HepG2 (cell line): ENCODE data around the gene TFEB. TPM values are rescaled to one million over a fixed set of nuclear protein-coding genes. Genes with fewer than 3 reads are reported as not detected.

ENCODE experiments used
- BORCS8-MEF2B ChIP-seq: sonication (generic); formaldehyde crosslinking; IDR thresholded peaks from 2 replicates; pipeline ENCODE4 v1.8.0; 2022; ENCODE audit warnings: mild to moderate bottlenecking, missing genetic modification reagents
- EEA1 ChIP-seq: sonication (generic); formaldehyde crosslinking; IDR thresholded peaks from 2 replicates; pipeline ENCODE4 v1.5.1; 2020; ENCODE audit warnings: mild to moderate bottlenecking, missing genetic modification reagents, borderline replicate concordance
- FOXA1 ChIP-seq, 2 experiments: fragments of 450-650 bp in 1 of 2; sonication (generic) in 1 of 2; formaldehyde crosslinking in 1 of 2; IDR thresholded peaks; 2 replicates each; pipeline versions ENCODE4 v1.4.0 to v1.6.1; 2016 to 2020; ENCODE audit warnings: missing genetic modification reagents in 1 of 2
- FOXJ3 ChIP-seq: sonication (generic); formaldehyde crosslinking; IDR thresholded peaks from 2 replicates; pipeline ENCODE4 v1.4.0; 2020; ENCODE audit warnings: missing genetic modification reagents, mild to moderate bottlenecking, borderline replicate concordance
- HMGA1 ChIP-seq: sonication (generic); formaldehyde crosslinking; conservative IDR thresholded peaks from 2 replicates; pipeline ENCODE4 v1.4.0; 2020; ENCODE audit warnings: missing genetic modification reagents
- NCOA5 ChIP-seq: sonication (generic); formaldehyde crosslinking; IDR thresholded peaks from 2 replicates; pipeline ENCODE4 v1.4.0; 2020; ENCODE audit warnings: missing genetic modification reagents
- REXO4 ChIP-seq: sonication (generic); formaldehyde crosslinking; IDR thresholded peaks from 2 replicates; pipeline ENCODE4 v1.8.0; 2022; ENCODE audit warnings: missing genetic modification reagents, mild to moderate bottlenecking, borderline replicate concordance
- TGIF2 ChIP-seq: IDR thresholded peaks from 2 replicates; pipeline ENCODE4 v1.6.1; 2016; ENCODE audit warnings: control low read depth, missing compliant biosample characterization
- ZFP62 ChIP-seq: sonication (generic); formaldehyde crosslinking; IDR thresholded peaks from 2 replicates; pipeline ENCODE4 v1.4.0; 2020; ENCODE audit warnings: missing genetic modification reagents
- ZNF550 ChIP-seq: sonication (generic); formaldehyde crosslinking; IDR thresholded peaks from 2 replicates; pipeline ENCODE4 v1.4.0; 2020; ENCODE audit warnings: mild to moderate bottlenecking, missing genetic modification reagents, borderline replicate concordance
- ZNF660 ChIP-seq: sonication (generic); formaldehyde crosslinking; IDR thresholded peaks from 2 replicates; pipeline ENCODE4 v1.5.1; 2020; ENCODE audit warnings: mild to moderate bottlenecking, low read depth, missing genetic modification reagents, borderline replicate concordance
- ZNF792 ChIP-seq: IDR thresholded peaks from 2 replicates; pipeline ENCODE4 v1.6.1; 2016
- ZSCAN25 ChIP-seq: sonication (generic); formaldehyde crosslinking; IDR thresholded peaks from 2 replicates; pipeline ENCODE4 v1.8.0; 2022; ENCODE audit warnings: mild to moderate bottlenecking, missing genetic modification reagents
- polyA plus RNA-seq, 8 experiments: library from polyadenylated mRNA; depleted of rRNA in 3 of 8; stranded (reverse) in 7 of 8; unstranded in 1 of 8; fragments of >200 nt; fragmentation: Illumina TruSeq in 4 of 8; extraction: Trizol in 4 of 8; gene quantifications; 2 replicates each; pipeline versions ENCODE4 v1.2.1 to v1.2.3, GENCODE V29; 2011 to 2016; ENCODE audit warnings: low read depth in 4 of 8, missing spikeins in 1 of 8, mixed read lengths in 1 of 8; ENCODE audit not compliant: insufficient read depth in 1 of 8
- total RNA-seq, 5 experiments: library from RNA; depleted of rRNA; stranded (reverse); fragments of >200 nt; fragmentation: Illumina TruSeq; extraction: Trizol; gene quantifications; 2 replicates each; pipeline ENCODE4 v1.2.3, GENCODE V29; 2016; ENCODE audit warnings: low read depth in 1 of 5
- TF ChIP-seq, protein P1 (sequence below): IDR thresholded peaks from 2 replicates; pipeline ENCODE4 v1.6.1; 2012; ENCODE audit warnings: inconsistent platforms
- TF ChIP-seq, protein P2 (sequence below): sonication (generic); formaldehyde crosslinking; IDR thresholded peaks from 2 replicates; pipeline ENCODE4 v1.5.0; 2020; ENCODE audit warnings: mild to moderate bottlenecking, missing genetic modification reagents, borderline replicate concordance
- TF ChIP-seq, protein P3 (sequence below): sonication (generic); formaldehyde crosslinking; IDR thresholded peaks from 2 replicates; pipeline ENCODE4 v1.4.0; 2020; ENCODE audit warnings: mild to moderate bottlenecking, missing genetic modification reagents
- TF ChIP-seq, protein P4 (sequence below): IDR thresholded peaks from 2 replicates; pipeline ENCODE4 v1.6.1; 2016; ENCODE audit warnings: control low read depth
- TF ChIP-seq, protein P5 (sequence below): sonication (generic); formaldehyde crosslinking; conservative IDR thresholded peaks from 2 replicates; pipeline ENCODE4 v1.8.1; 2023; ENCODE audit warnings: missing genetic modification reagents

Gene TFEB
- total and polyA plus RNA-seq, 2 of the 13 experiments (the other 11 are each of a cell fraction or from before 2014, with no cell fraction given), result 13.3 to 18.7 TPM

DNA sequence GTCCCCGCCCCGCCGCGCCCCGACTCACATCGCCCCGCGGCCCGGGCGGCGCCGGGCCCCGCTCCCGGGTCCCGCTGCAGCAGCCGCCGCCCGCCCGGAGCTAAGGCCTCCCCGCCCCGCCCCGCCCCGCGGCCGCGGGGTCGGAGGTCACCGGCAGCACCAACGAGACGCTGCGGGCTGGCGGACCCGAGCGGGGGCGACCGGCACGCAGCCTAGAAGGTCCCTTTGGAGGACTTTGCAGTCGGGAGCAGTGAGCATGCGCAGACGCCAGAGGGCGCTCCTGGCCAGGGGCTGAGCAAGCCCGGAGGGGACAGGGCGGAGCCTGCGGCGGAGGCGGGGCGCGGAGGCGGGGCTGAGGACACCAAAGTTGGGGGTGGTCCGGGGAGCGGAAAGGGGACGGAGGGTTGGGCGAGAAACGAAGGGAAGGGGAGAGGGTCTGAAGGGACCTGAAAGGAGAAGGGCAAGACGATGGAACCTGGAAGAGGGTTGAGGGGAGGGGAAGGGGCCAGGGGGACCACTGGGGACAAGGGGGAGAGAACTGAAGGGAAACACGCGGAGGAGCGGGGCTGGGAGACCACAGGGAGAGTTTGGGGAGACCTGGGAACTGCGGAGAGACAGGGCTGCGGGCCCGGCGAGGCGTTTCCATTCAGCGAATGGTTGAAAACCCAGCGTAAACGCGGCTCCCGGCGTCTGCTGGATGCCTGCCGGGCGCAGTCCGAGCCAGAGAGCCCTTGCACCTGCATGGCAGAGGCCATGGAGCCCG, 44.6 kb upstream of the TFEB start, which contains the start of gene FRS3 (continued):
- TF ChIP-seq ZSCAN25, result peak; percentile 83; the same call in 1 of the 2 replicates
- TF ChIP-seq REXO4 (CRISPR knock-in tag), result no peak
- TF ChIP-seq ZFP62, result no peak
- TF ChIP-seq, protein P1, sequence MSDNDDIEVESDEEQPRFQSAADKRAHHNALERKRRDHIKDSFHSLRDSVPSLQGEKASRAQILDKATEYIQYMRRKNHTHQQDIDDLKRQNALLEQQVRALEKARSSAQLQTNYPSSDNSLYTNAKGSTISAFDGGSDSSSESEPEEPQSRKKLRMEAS, result peak; percentile 60; the same call in 1 of the 2 replicates
- no peak for TF ChIP-seq FOXJ3 (CRISPR knock-in tag)
- TF ChIP-seq, protein P2, sequence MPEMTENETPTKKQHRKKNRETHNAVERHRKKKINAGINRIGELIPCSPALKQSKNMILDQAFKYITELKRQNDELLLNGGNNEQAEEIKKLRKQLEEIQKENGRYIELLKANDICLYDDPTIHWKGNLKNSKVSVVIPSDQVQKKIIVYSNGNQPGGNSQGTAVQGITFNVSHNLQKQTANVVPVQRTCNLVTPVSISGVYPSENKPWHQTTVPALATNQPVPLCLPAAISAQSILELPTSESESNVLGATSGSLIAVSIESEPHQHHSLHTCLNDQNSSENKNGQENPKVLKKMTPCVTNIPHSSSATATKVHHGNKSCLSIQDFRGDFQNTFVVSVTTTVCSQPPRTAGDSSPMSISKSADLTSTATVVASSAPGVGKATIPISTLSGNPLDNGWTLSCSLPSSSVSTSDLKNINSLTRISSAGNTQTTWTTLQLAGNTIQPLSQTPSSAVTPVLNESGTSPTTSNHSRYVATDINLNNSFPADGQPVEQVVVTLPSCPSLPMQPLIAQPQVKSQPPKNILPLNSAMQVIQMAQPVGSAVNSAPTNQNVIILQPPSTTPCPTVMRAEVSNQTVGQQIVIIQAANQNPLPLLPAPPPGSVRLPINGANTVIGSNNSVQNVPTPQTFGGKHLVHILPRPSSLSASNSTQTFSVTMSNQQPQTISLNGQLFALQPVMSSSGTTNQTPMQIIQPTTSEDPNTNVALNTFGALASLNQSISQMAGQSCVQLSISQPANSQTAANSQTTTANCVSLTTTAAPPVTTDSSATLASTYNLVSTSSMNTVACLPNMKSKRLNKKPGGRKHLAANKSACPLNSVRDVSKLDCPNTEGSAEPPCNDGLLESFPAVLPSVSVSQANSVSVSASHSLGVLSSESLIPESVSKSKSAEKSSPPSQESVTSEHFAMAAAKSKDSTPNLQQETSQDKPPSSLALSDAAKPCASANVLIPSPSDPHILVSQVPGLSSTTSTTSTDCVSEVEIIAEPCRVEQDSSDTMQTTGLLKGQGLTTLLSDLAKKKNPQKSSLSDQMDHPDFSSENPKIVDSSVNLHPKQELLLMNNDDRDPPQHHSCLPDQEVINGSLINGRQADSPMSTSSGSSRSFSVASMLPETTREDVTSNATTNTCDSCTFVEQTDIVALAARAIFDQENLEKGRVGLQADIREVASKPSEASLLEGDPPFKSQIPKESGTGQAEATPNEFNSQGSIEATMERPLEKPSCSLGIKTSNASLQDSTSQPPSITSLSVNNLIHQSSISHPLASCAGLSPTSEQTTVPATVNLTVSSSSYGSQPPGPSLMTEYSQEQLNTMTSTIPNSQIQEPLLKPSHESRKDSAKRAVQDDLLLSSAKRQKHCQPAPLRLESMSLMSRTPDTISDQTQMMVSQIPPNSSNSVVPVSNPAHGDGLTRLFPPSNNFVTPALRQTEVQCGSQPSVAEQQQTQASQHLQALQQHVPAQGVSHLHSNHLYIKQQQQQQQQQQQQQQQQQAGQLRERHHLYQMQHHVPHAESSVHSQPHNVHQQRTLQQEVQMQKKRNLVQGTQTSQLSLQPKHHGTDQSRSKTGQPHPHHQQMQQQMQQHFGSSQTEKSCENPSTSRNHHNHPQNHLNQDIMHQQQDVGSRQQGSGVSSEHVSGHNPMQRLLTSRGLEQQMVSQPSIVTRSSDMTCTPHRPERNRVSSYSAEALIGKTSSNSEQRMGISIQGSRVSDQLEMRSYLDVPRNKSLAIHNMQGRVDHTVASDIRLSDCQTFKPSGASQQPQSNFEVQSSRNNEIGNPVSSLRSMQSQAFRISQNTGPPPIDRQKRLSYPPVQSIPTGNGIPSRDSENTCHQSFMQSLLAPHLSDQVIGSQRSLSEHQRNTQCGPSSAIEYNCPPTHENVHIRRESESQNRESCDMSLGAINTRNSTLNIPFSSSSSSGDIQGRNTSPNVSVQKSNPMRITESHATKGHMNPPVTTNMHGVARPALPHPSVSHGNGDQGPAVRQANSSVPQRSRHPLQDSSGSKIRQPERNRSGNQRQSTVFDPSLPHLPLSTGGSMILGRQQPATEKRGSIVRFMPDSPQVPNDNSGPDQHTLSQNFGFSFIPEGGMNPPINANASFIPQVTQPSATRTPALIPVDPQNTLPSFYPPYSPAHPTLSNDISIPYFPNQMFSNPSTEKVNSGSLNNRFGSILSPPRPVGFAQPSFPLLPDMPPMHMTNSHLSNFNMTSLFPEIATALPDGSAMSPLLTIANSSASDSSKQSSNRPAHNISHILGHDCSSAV (CRISPR knock-in tag), result no peak
- no peak for TF ChIP-seq EEA1 (CRISPR knock-in tag)
- peak; percentile 33; the same call in 1 of the 2 replicates for TF ChIP-seq BORCS8-MEF2B (CRISPR knock-in tag)
- TF ChIP-seq, protein P3, sequence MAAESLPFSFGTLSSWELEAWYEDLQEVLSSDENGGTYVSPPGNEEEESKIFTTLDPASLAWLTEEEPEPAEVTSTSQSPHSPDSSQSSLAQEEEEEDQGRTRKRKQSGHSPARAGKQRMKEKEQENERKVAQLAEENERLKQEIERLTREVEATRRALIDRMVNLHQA (CRISPR knock-in tag), result no peak
- no peak for TF ChIP-seq HMGA1 (CRISPR knock-in tag)
- no peak for TF ChIP-seq NCOA5 (CRISPR knock-in tag)
- TF ChIP-seq, protein P4, sequence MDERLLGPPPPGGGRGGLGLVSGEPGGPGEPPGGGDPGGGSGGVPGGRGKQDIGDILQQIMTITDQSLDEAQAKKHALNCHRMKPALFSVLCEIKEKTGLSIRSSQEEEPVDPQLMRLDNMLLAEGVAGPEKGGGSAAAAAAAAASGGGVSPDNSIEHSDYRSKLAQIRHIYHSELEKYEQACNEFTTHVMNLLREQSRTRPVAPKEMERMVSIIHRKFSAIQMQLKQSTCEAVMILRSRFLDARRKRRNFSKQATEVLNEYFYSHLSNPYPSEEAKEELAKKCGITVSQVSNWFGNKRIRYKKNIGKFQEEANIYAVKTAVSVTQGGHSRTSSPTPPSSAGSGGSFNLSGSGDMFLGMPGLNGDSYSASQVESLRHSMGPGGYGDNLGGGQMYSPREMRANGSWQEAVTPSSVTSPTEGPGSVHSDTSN (CRISPR knock-in tag), result no peak
- no peak for TF ChIP-seq ZNF550 (CRISPR knock-in tag)
- TF ChIP-seq, protein P5, sequence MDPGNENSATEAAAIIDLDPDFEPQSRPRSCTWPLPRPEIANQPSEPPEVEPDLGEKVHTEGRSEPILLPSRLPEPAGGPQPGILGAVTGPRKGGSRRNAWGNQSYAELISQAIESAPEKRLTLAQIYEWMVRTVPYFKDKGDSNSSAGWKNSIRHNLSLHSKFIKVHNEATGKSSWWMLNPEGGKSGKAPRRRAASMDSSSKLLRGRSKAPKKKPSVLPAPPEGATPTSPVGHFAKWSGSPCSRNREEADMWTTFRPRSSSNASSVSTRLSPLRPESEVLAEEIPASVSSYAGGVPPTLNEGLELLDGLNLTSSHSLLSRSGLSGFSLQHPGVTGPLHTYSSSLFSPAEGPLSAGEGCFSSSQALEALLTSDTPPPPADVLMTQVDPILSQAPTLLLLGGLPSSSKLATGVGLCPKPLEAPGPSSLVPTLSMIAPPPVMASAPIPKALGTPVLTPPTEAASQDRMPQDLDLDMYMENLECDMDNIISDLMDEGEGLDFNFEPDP, result no peak
- peak; percentile 25; the same call in 1 of the 2 replicates for TF ChIP-seq TGIF2
- no peak for TF ChIP-seq ZNF660 (CRISPR knock-in tag)
- 0 out of 2 replicates have a peak, but pooled peaks have one; percentile 37 for TF ChIP-seq ZNF792 (CRISPR knock-in tag)
- TF ChIP-seq FOXA1 (IDR thresholded peaks at IDR 0.05), result no peak
- 0 out of 2 replicates have a peak, but pooled peaks have one; percentile 49 for TF ChIP-seq FOXA1 (CRISPR knock-in tag; IDR thresholded peaks at IDR 0.05)
